Activated naive CD8-positive, alpha-beta T cell treated with anti-CD3 and anti-CD28 coated beads for 36 hours (primary cell): ENCODE data around the gene AMBP. TPM values are rescaled to one million over a fixed set of nuclear protein-coding genes. Genes with fewer than 3 reads are reported as not detected.
"Not testable (repeated sequence)": the region's sequence is repeated elsewhere in the genome, so short reads cannot be mapped to it uniquely, and the experiment has no call there.

Experiments used
- DNase-seq: peaks from one replicate; pipeline ENCODE4 v3.0.0; 2021
- H3K27ac Mint-ChIP-seq: one replicate; pipeline ENCODE4 v1.8.0; 2022; ENCODE audit warnings: mild to moderate bottlenecking, moderate library complexity, mixed read lengths
- H3K27me3 Mint-ChIP-seq: one replicate; pipeline ENCODE4 v1.8.0; 2022; ENCODE audit warnings: mild to moderate bottlenecking, mixed read lengths
- H3K36me3 Mint-ChIP-seq: one replicate; pipeline ENCODE4 v1.8.0; 2021; ENCODE audit warnings: mild to moderate bottlenecking, mixed read lengths
- H3K4me1 Mint-ChIP-seq: one replicate; pipeline ENCODE4 v1.8.0; 2021; ENCODE audit warnings: mixed read lengths
- H3K4me3 Mint-ChIP-seq: one replicate; pipeline ENCODE4 v1.8.0; 2022; ENCODE audit warnings: mild to moderate bottlenecking, moderate library complexity, mixed read lengths
- H3K9me3 Mint-ChIP-seq: one replicate; pipeline ENCODE4 v1.8.0; 2022; ENCODE audit warnings: mixed read lengths
- total RNA-seq, 2 experiments: library from RNA; stranded (reverse); gene quantifications; one replicate each; pipeline ENCODE4 v1.2.3, GENCODE V29; 2021

AMBP gene
- total RNA-seq, 2 experiments from 2014 or later, result not detected

- Mint-ChIP-seq H3K9me3 (no peaks in the 10 kb centered on the region), H3K4me1 (no peaks in the 10 kb centered on the region), H3K27me3 (peaks cover 5% of the 10 kb centered on the region), H3K27ac (no peak overlapping the region), H3K4me3 (no peak overlapping the region), H3K36me3 (no peaks in the 10 kb centered on the region)
- no peak for DNase-seq
Measured at GRCh38 chr9:114088571-114089170, 10.6 kb upstream of the AMBP start.

GRCh38 chr9:114087721-114088120 is 9.6 kb upstream of the AMBP start:
- Mint-ChIP-seq H3K36me3 (no peaks in the 10 kb centered on the region), H3K27me3 (peaks cover 4% of the 10 kb centered on the region), H3K27ac (no peak overlapping the region), H3K4me1 (no peaks in the 10 kb centered on the region), H3K4me3 (no peak overlapping the region), H3K9me3 (no peaks in the 10 kb centered on the region)
- no peak for DNase-seq

GRCh38 chr9:114086607-114087006 is 8.5 kb upstream of the AMBP start:
- peaks cover 4% of the 10 kb centered on the region for H3K27me3 Mint-ChIP-seq
- H3K4me3 Mint-ChIP-seq, result no peak overlapping the region
- no peaks in the 10 kb centered on the region for H3K4me1 Mint-ChIP-seq
- no peaks in the 10 kb centered on the region for H3K9me3 Mint-ChIP-seq
- DNase-seq, result no peak
- no peak overlapping the region for H3K27ac Mint-ChIP-seq
- no peaks in the 10 kb centered on the region for H3K36me3 Mint-ChIP-seq

- Mint-ChIP-seq H3K27ac (no peak overlapping the region), H3K9me3 (no peaks in the 10 kb centered on the region), H3K27me3 (peaks cover 4% of the 10 kb centered on the region), H3K36me3 (no peaks in the 10 kb centered on the region), H3K4me1 (no peaks in the 10 kb centered on the region), H3K4me3 (no peak overlapping the region)
- no peak for DNase-seq
Measured at GRCh38 chr9:114086009-114086408, 7.9 kb upstream of the AMBP start.

- Mint-ChIP-seq H3K27me3 (peaks cover 4% of the 10 kb centered on the region), H3K4me3 (no peak overlapping the region), H3K4me1 (no peaks in the 10 kb centered on the region), H3K36me3 (no peaks in the 10 kb centered on the region), H3K9me3 (no peaks in the 10 kb centered on the region), H3K27ac (no peak overlapping the region)
- no peak for DNase-seq
Measured at GRCh38 chr9:114085387-114085789, 7.3 kb upstream of the AMBP start.

- Mint-ChIP-seq H3K36me3 (no peaks in the 10 kb centered on the region), H3K27me3 (peaks cover 3% of the 10 kb centered on the region), H3K27ac (no peak overlapping the region), H3K9me3 (no peaks in the 10 kb centered on the region), H3K4me3 (no peak overlapping the region), H3K4me1 (no peaks in the 10 kb centered on the region)
- no peak for DNase-seq
Measured at GRCh38 chr9:114084282-114085073, 6.4 kb upstream of the AMBP start.

GRCh38 chr9:114083666-114084065 is 5.6 kb upstream of the AMBP start:
- no peak overlapping the region for H3K27ac Mint-ChIP-seq
- no peak for DNase-seq
- no peak overlapping the region for H3K4me3 Mint-ChIP-seq
- no peaks in the 10 kb centered on the region for H3K4me1 Mint-ChIP-seq
- H3K36me3 Mint-ChIP-seq, result no peaks in the 10 kb centered on the region
- no peaks in the 10 kb centered on the region for H3K9me3 Mint-ChIP-seq
- H3K27me3 Mint-ChIP-seq, result no peaks in the 10 kb centered on the region

GRCh38 chr9:114082763-114083412 is 4.8 kb upstream of the AMBP start:
- not testable (repeated sequence) for H3K27ac Mint-ChIP-seq, H3K4me1 Mint-ChIP-seq, H3K36me3 Mint-ChIP-seq, DNase-seq, H3K27me3 Mint-ChIP-seq, H3K9me3 Mint-ChIP-seq, H3K4me3 Mint-ChIP-seq

GRCh38 chr9:114082017-114082762 is 4.1 kb upstream of the AMBP start:
- Mint-ChIP-seq H3K4me3 (no peak overlapping the region), H3K4me1 (no peaks in the 10 kb centered on the region), H3K36me3 (no peaks in the 10 kb centered on the region), H3K27me3 (no peaks in the 10 kb centered on the region), H3K9me3 (no peaks in the 10 kb centered on the region), H3K27ac (no peak overlapping the region)
- DNase-seq, result peak; percentile 71

GRCh38 chr9:114081441-114082016 is 3.4 kb upstream of the AMBP start:
- Mint-ChIP-seq H3K36me3 (no peaks in the 10 kb centered on the region), H3K4me1 (no peaks in the 10 kb centered on the region), H3K27ac (no peak overlapping the region), H3K4me3 (no peak overlapping the region), H3K27me3 (peaks cover 4% of the 10 kb centered on the region), H3K9me3 (no peaks in the 10 kb centered on the region)
- DNase-seq, result no peak

GRCh38 chr9:114080773-114081440 is 2.8 kb upstream of the AMBP start:
- no peak overlapping the region for H3K27ac Mint-ChIP-seq
- no peak overlapping the region for H3K4me3 Mint-ChIP-seq
- DNase-seq, result no peak
- peaks cover 8% of the 10 kb centered on the region for H3K27me3 Mint-ChIP-seq
- no peaks in the 10 kb centered on the region for H3K36me3 Mint-ChIP-seq
- H3K9me3 Mint-ChIP-seq, result no peaks in the 10 kb centered on the region
- H3K4me1 Mint-ChIP-seq, result no peaks in the 10 kb centered on the region

- Mint-ChIP-seq H3K4me3 (no peak overlapping the region), H3K4me1 (no peaks in the 10 kb centered on the region), H3K27ac (no peak overlapping the region), H3K27me3 (peaks cover 14% of the 10 kb centered on the region), H3K36me3 (no peaks in the 10 kb centered on the region), H3K9me3 (no peaks in the 10 kb centered on the region)
- DNase-seq, result no peak
Measured at GRCh38 chr9:114080195-114080772, 2.2 kb upstream of the AMBP start.

- Mint-ChIP-seq H3K27ac (no peak overlapping the region), H3K4me3 (no peak overlapping the region), H3K9me3 (no peaks in the 10 kb centered on the region), H3K4me1 (no peaks in the 10 kb centered on the region), H3K36me3 (no peaks in the 10 kb centered on the region), H3K27me3 (peaks cover 14% of the 10 kb centered on the region)
- DNase-seq, result no peak
Measured at GRCh38 chr9:114078781-114079156, 669 bp upstream of the AMBP start.

- H3K4me1 Mint-ChIP-seq, result no peaks in the 10 kb centered on the region
- H3K27me3 Mint-ChIP-seq, result peaks cover 14% of the 10 kb centered on the region
- H3K36me3 Mint-ChIP-seq, result no peaks in the 10 kb centered on the region
- no peak overlapping the region for H3K4me3 Mint-ChIP-seq
- no peak overlapping the region for H3K27ac Mint-ChIP-seq
- DNase-seq, result no peak
- H3K9me3 Mint-ChIP-seq, result no peaks in the 10 kb centered on the region
Measured at GRCh38 chr9:114077162-114077837, 800 bp downstream of the AMBP start.
